ENCODE data around the gene PHC1. TPM values are rescaled to one million over a fixed set of nuclear protein-coding genes. Genes with fewer than 3 reads are reported as not detected.
A peak's percentile ranks its signal among the peaks of the same experiment; 100 is the strongest.
"Not testable (repeated sequence)": the region's sequence is repeated elsewhere in the genome, so short reads cannot be mapped to it uniquely, and the experiment has no call there.

The PHC1 gene
- total RNA-seq, 2 experiments from 2014 or later: 16.1 to 17.1 TPM

DNA sequence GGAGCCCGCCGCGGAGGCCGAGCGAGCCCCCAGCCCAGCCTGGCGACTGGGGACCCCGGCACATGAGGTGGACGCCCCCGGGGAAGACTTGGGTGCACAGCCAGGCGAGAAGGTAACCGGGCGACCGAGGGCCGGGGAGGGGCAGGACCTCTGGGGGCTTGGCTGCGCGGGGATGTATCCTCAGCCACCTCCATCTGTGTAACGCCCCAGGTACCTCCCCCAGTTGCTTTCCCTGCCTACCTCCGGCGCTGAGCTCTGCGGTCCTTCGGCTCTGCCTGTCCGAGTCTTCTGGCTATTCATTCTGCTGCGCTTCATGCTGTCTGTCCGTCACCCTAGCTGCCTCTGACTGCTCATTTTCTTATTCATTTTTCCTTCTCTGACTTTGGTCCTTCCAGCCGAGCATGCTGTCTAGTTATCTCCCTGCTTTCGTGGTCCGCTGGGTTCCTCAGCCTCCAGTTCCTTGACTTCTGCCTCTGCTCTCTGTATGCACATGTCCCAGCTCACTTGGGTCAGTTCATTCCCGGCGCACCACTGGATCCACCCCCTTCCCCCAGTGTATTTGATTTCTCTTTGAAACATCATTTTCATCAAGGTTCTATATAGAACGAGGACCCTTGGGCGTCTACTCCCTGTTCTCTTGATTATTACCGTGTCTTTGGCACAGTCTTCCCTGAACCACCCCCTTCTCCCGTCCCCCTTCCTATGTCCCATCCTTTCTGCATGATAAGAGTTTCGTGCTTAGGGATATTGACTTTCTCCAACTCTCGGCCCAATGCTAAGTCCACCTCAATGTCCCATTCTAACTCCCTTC is 612 bp downstream of the PHC1 start:
- Mint-ChIP-seq H3K27me3 (peaks cover 9% of the 10 kb centered on the region), H3K4me3 (no peak overlapping the region), H3K36me3 (ENCODE audit: low read depth) (no peaks in the 10 kb centered on the region), H3K27ac (no peak overlapping the region), H3K9me3 (no peaks in the 10 kb centered on the region), H3K4me1 (peaks cover 10% of the 10 kb centered on the region)
- CTCF ChIA-PET: interaction anchor here (0.8 to 5.4 kb wide), 7 partner anchors 24 to 135 kb away, joined by 3 to 28 read pairs (median 5); partner anchors contain the start of gene M6PR
- DNase-seq: peak; percentile 63
- POLR2A ChIA-PET: interaction anchor here (3.8 kb wide), 1 partner anchor 35 kb away, joined by 21 read pairs; the partner anchor contains the start of gene M6PR

- Mint-ChIP-seq H3K36me3 (ENCODE audit: low read depth) (peaks cover 4% of the 10 kb centered on the region), H3K4me1 (peaks cover 10% of the 10 kb centered on the region), H3K9me3 (no peaks in the 10 kb centered on the region), H3K27me3 (peaks cover 9% of the 10 kb centered on the region), H3K4me3 (no peak overlapping the region), H3K27ac (no peak overlapping the region)
- POLR2A ChIA-PET: interaction anchor here (3.8 kb wide), 1 partner anchor 34 kb away, joined by 21 read pairs; the partner anchor contains the start of gene M6PR
- DNase-seq: no peak
- CTCF ChIA-PET: interaction anchor here (2.5 to 5.4 kb wide), 3 partner anchors 34 to 133 kb away, joined by 9 to 28 read pairs (median 11); partner anchors contain the start of gene M6PR
Observed at GRCh38 chr12:8916154-8916553, 1.8 kb downstream of the PHC1 start.

GRCh38 chr12:8917031-8917430 is 2.7 kb downstream of the PHC1 start:
- no peaks in the 10 kb centered on the region for H3K9me3 Mint-ChIP-seq
- H3K4me3 Mint-ChIP-seq: no peak overlapping the region
- peaks cover 10% of the 10 kb centered on the region for H3K4me1 Mint-ChIP-seq
- H3K27ac Mint-ChIP-seq: no peak overlapping the region
- POLR2A ChIA-PET: no interaction called here
- CTCF ChIA-PET: interaction anchor here (0.5 to 5.4 kb wide), 3 partner anchors 33 to 415 kb away, joined by 3 to 28 read pairs (median 11); partner anchors contain the start of gene M6PR
- peaks cover 9% of the 10 kb centered on the region for H3K27me3 Mint-ChIP-seq
- no peak for DNase-seq
- H3K36me3 Mint-ChIP-seq (ENCODE audit: low read depth): peaks cover 8% of the 10 kb centered on the region

DNA sequence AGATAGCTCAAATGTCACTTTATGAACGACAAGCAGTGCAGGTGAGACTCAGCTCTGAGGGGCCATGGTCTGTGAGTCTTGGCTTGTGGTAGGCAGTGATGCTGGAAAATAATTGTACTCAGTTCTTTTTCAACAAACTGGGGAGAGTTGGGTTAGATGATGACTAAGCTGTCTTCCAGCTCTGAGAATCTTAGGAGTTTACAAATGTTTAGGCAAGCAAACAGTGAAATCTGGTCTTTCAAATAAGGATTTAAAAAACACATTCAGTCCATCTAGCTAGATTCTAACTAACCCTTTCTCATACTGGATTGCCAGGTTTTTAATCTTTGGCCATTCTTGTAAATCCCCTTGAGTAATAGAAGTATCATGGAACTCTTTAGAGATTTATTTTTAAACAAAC is 3.4 kb downstream of the PHC1 start:
- Mint-ChIP-seq H3K4me1 (peaks cover 10% of the 10 kb centered on the region), H3K27me3 (peaks cover 8% of the 10 kb centered on the region), H3K9me3 (no peaks in the 10 kb centered on the region), H3K27ac (no peak overlapping the region), H3K4me3 (no peak overlapping the region), H3K36me3 (ENCODE audit: low read depth) (peaks cover 8% of the 10 kb centered on the region)
- ChIA-PET POLR2A (no interaction called here), CTCF (interaction anchor here (0.8 to 3.1 kb wide), 2 partner anchors 32 to 131 kb away, joined by 3 to 11 read pairs; partner anchors contain the start of gene M6PR)
- DNase-seq: no peak

GRCh38 chr12:8919643-8920042 is 5.3 kb downstream of the PHC1 start:
- H3K9me3 Mint-ChIP-seq; H3K4me3 Mint-ChIP-seq; H3K36me3 Mint-ChIP-seq (ENCODE audit: low read depth); DNase-seq; H3K27ac Mint-ChIP-seq; POLR2A ChIA-PET; H3K4me1 Mint-ChIP-seq; H3K27me3 Mint-ChIP-seq: not testable (repeated sequence)
- CTCF ChIA-PET: interaction anchor here (1.1 kb wide), 1 partner anchor 25 kb away, joined by 3 read pairs; no protein-coding TSS in a partner anchor

GRCh38 chr12:8922544-8922943 is 8.2 kb downstream of the PHC1 start:
- Mint-ChIP-seq H3K4me3 (no peak overlapping the region), H3K4me1 (no peaks in the 10 kb centered on the region), H3K36me3 (ENCODE audit: low read depth) (peaks cover 8% of the 10 kb centered on the region), H3K27me3 (no peaks in the 10 kb centered on the region), H3K27ac (no peak overlapping the region), H3K9me3 (no peaks in the 10 kb centered on the region)
- ChIA-PET POLR2A (no interaction called here), CTCF (interaction anchor here (1.1 to 1.8 kb wide), 4 partner anchors 27 to 127 kb away, joined by 3 to 4 read pairs (median 4); partner anchors contain the start of gene M6PR)
- DNase-seq: no peak

- H3K4me1 Mint-ChIP-seq; H3K27me3 Mint-ChIP-seq; H3K27ac Mint-ChIP-seq; POLR2A ChIA-PET; CTCF ChIA-PET; H3K36me3 Mint-ChIP-seq (ENCODE audit: low read depth); H3K9me3 Mint-ChIP-seq; H3K4me3 Mint-ChIP-seq; DNase-seq: not testable (repeated sequence)
Observed at GRCh38 chr12:8930655-8931323, 16.5 kb downstream of the PHC1 start.

DNA sequence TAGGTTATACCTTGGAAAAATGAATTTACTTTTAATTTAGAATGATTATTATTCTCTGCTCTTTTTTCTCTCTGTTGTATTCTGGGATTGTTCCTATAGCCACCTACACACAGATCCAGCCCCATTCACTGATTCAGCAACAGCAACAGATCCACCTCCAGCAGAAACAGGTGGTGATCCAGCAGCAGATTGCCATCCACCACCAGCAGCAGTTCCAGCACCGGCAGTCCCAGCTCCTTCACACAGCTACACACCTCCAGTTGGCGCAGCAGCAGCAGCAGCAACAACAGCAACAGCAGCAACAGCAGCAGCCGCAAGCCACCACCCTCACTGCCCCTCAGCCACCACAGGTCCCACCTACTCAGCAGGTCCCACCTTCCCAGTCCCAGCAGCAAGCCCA is 18.2 kb downstream of the PHC1 start:
- H3K36me3 Mint-ChIP-seq (ENCODE audit: low read depth); CTCF ChIA-PET; POLR2A ChIA-PET; H3K9me3 Mint-ChIP-seq; DNase-seq; H3K27me3 Mint-ChIP-seq; H3K4me1 Mint-ChIP-seq; H3K4me3 Mint-ChIP-seq; H3K27ac Mint-ChIP-seq: not testable (repeated sequence)

GRCh38 chr12:8934080-8934479 is 19.8 kb downstream of the PHC1 start:
- H3K4me1 Mint-ChIP-seq, H3K9me3 Mint-ChIP-seq, H3K4me3 Mint-ChIP-seq, H3K27me3 Mint-ChIP-seq, POLR2A ChIA-PET, DNase-seq, CTCF ChIA-PET, H3K27ac Mint-ChIP-seq: not testable (repeated sequence)
- peaks cover 16% of the 10 kb centered on the region for H3K36me3 Mint-ChIP-seq (ENCODE audit: low read depth)

DNA sequence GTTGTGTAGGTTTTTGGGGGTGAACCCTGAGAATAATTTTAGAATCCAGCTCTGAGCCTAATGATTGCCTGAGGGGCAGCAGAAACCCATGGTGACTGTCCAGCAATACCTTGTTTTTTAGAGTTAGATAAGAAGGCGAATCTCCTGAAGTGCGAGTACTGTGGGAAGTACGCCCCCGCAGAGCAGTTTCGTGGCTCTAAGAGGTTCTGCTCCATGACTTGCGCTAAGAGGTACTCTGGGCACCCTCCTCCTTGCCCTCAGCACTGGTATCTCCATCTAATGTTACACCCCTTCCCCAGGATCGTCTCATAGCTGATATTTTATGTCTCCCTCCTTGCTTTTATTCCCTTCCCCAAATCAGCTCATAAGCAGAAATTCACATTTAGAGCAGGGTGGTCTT is 22.4 kb downstream of the PHC1 start:
- Mint-ChIP-seq H3K36me3 (ENCODE audit: low read depth) (peaks cover 23% of the 10 kb centered on the region), H3K4me1 (no peaks in the 10 kb centered on the region), H3K4me3 (no peak overlapping the region), H3K27me3 (no peaks in the 10 kb centered on the region), H3K27ac (no peak overlapping the region), H3K9me3 (no peaks in the 10 kb centered on the region)
- POLR2A ChIA-PET: interaction anchor here (1.0 kb wide), 1 partner anchor 13 kb away, joined by 3 read pairs; the partner anchor contains the start of gene M6PR
- DNase-seq: no peak
- CTCF ChIA-PET: interaction anchor here (0.6 to 0.7 kb wide), 2 partner anchors 102 to 113 kb away, joined by 3 to 4 read pairs; no protein-coding TSS in a partner anchor

DNA sequence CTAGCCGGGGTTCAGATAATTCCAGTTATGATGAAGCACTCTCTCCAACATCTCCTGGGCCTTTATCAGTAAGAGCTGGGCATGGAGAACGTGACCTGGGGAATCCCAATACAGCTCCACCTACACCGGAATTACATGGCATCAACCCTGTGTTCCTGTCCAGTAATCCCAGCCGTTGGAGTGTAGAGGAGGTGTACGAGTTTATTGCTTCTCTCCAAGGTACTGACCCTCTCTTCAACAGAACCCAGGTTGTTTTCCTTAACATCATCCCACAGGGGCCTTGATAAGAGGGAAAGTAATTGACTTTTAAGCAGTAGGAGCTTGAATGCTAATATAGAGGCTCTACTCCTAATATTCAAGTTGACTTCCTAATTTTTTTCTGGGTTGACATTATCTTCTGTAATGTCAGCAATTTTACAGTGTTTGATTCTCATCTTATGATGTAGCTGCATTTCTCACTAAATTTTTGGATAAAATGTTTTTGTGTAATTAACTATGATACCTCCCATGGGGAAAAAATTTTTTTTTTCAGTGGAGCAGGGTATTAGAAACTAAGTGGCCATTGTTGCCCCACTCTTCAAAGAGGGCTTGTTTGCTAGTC is 23.6 kb downstream of the PHC1 start:
- H3K27ac Mint-ChIP-seq, CTCF ChIA-PET, H3K4me1 Mint-ChIP-seq, DNase-seq, H3K4me3 Mint-ChIP-seq, POLR2A ChIA-PET, H3K27me3 Mint-ChIP-seq, H3K9me3 Mint-ChIP-seq: not testable (repeated sequence)
- H3K36me3 Mint-ChIP-seq (ENCODE audit: low read depth): peaks cover 32% of the 10 kb centered on the region

DNA sequence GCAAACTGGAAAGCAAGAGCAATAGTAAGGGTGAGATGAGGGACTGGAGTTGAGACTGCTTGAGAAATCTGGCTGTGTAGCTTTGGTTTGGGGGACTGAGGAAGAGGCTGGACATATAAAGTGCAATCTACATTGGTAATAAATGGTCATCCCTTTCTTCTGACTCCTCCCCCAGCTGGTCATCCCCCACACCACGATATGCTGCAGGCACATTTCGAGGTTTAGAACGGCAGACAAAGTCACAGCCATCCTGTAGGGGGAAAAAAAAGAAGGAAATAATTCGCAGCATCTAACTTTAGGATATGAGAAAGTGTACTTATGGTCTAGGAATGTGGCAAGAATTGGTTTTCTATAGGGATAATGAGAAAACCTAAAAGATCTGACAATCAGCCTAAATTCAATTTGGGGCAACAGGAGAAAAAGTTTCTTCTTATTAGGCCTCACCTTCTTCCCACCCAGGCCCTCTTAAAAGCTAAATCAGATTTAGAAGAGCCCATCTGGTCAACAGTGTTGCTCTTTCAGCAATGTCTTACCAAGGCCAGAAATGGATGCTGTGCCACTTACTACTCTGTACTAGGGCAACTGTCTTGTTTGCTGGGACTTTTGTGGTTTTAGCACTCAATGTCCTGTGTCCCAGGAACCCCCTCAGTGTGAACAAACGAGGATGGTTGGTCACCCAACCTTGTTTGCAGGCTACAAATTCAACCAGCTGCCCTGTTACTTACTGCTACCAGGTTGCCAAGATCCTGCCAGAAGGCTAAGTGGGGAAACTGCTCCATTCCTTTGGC is 27.6 kb downstream of the PHC1 start:
- H3K27ac Mint-ChIP-seq: no peak overlapping the region
- peaks cover 61% of the 10 kb centered on the region for H3K36me3 Mint-ChIP-seq (ENCODE audit: low read depth)
- H3K4me3 Mint-ChIP-seq: no peak overlapping the region
- no peaks in the 10 kb centered on the region for H3K27me3 Mint-ChIP-seq
- no peak for DNase-seq
- POLR2A ChIA-PET: no interaction called here
- no peaks in the 10 kb centered on the region for H3K9me3 Mint-ChIP-seq
- CTCF ChIA-PET: interaction anchor here (0.8 to 1.1 kb wide), 2 partner anchors 97 to 108 kb away, joined by 3 read pairs; no protein-coding TSS in a partner anchor
- H3K4me1 Mint-ChIP-seq: peaks cover 11% of the 10 kb centered on the region
